GM13976 (cell line): ENCODE measurements around the gene CFAP157.

Experiments
- DNase-seq: peaks from one replicate; pipeline ENCODE4 v3.0.0; 2012; ENCODE audit warnings: low spot score
- in situ Hi-C: fragments of 300-500 bp; cut with MboI; formaldehyde crosslinking; loops from one replicate; pipeline ENCODE4 v1.12.0; 2022; ENCODE audit warnings: low sequenced_read_pairs, mixed read lengths, inconsistent platforms; ENCODE audit not compliant: unreplicated experiment
- TF ChIP-seq, protein P1 (sequence below): IDR thresholded peaks from 2 replicates; pipeline ENCODE4 v1.5.1; 2012; ENCODE audit warnings: borderline replicate concordance, mild to moderate bottlenecking; ENCODE audit not compliant: insufficient read depth; ENCODE audit errors: extremely low read depth, missing control alignments, control extremely low read depth

The CFAP157 gene

DNA sequence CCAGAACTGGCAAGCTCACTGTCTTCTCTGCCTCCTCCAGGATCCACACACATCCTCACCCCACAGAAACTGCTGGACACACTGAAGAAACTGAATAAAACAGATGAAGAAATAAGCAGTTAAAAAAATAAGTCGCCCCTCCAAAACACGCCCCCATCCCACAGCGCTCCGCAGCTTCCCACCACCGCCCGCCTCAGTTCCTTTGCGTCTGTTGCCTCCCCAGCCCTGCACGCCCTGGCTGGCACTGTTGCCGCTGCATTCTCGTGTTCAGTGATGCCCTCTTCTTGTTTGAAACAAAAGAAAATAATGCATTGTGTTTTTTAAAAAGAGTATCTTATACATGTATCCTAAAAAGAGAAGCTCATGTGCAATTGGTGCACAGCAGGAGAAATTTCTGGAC lies 16.1 kb upstream of the CFAP157 start:
- no peak for DNase-seq
- TF ChIP-seq, protein P1, sequence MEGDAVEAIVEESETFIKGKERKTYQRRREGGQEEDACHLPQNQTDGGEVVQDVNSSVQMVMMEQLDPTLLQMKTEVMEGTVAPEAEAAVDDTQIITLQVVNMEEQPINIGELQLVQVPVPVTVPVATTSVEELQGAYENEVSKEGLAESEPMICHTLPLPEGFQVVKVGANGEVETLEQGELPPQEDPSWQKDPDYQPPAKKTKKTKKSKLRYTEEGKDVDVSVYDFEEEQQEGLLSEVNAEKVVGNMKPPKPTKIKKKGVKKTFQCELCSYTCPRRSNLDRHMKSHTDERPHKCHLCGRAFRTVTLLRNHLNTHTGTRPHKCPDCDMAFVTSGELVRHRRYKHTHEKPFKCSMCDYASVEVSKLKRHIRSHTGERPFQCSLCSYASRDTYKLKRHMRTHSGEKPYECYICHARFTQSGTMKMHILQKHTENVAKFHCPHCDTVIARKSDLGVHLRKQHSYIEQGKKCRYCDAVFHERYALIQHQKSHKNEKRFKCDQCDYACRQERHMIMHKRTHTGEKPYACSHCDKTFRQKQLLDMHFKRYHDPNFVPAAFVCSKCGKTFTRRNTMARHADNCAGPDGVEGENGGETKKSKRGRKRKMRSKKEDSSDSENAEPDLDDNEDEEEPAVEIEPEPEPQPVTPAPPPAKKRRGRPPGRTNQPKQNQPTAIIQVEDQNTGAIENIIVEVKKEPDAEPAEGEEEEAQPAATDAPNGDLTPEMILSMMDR, result no peak
- in situ Hi-C loops, result no loop called here

DNA sequence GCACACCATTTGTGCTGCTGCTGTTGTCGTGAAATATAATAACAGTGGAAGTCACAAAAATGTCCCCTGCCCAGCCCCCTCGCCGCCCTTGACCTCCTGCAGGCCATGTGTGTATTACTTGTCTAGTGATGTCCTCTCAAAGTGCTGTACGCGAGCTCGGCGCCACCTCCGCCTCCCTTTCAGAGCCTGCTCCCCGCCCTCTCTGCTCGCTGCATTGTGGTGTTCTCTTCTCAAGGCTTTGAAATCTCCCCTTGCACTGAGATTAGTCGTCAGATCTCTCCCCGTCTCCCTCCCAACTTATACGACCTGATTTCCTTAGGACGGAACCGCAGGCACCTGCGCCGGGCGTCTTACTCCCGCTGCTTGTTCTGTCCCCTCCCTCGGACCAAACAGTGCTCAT lies 14.7 kb upstream of the CFAP157 start:
- no peak for DNase-seq
- in situ Hi-C loops, result no loop called here
- TF ChIP-seq, protein P1, result no peak

DNA sequence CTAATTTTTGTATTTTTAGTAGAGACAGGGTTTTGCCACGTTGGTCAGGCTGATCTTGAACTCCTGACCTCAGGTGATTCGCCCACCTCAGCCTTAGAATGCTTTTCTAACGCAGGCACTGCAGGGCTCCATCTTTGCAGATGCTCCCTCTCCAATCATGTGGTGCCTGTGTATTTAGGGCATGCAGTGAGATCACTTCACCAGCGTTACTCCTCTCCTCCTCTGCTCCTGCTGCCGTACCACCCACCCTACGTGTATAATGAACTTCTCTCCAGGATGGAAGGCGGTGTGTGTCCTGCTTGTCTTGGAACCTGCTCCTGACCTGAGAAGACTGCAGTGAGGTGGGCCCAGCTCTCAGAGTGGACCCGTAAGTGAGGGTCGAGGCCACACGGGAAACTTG lies 13.6 kb upstream of the CFAP157 start:
- DNase-seq, result no peak
- TF ChIP-seq, protein P1, result no peak
- in situ Hi-C loops, result no loop called here

DNA sequence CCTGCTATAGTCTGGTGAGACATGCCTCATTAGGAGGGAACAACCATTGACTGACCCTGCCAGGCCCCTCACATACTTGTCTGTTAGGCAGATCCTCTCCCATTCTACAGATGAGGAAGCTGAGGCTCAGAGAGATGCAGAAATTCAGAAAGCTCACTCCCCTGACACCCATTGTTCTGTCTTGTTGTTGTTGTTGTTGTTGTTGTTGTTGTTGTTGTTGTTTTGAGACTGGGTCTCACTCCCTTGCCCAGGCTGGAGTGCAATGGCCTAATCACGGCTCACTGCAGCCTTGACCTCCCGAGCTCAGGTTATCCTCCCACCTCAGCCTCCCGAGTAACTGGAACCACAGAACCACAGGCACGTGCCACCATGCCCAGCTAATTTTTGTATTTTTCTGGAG lies 13.1 kb upstream of the CFAP157 start:
- in situ Hi-C loops, result no loop called here

DNA sequence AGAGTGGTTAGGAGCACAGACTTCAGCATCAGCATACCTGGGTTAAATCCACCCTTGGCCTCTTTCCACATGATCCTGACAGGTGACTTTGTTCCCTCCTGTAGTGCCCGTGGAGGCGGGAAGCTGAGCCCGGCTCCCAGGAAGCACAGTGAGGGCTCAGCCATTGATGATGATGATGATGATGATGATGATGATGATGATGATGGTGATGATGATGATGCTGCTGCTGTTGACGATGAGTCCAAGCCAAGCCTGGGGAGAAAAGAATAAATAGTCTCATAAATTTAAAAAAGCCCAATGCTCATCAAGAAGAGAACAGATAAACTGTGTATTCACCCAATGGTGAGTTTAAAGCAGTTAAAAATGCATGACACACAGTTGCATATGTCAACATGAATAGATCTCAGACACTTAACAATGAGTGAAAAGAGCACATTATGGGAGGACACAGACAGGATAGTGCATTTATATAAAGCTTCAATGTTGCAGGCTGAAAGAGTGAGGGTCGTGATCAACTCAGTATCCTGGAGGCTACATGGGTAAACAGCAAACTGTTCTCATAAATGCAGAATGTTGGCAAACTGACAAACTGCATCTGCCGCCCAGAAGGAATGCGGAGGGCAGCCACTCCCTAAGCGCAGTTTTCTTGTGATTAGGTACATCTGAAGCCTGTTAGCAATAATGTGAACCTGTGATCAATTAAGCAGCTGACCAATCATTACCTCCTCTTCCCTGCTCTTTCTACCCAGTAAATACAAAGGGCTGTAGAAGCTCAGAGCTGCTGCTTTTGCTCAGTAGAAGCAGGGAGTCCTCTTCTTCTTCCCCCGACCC lies 11.7 kb upstream of the CFAP157 start:
- TF ChIP-seq, protein P1, result no peak
- in situ Hi-C loops, result no loop called here
- no peak for DNase-seq

More for the DNA sequence above, 13.1 kb upstream of the CFAP157 start:
- no peak for DNase-seq
- TF ChIP-seq, protein P1, result no peak

DNA sequence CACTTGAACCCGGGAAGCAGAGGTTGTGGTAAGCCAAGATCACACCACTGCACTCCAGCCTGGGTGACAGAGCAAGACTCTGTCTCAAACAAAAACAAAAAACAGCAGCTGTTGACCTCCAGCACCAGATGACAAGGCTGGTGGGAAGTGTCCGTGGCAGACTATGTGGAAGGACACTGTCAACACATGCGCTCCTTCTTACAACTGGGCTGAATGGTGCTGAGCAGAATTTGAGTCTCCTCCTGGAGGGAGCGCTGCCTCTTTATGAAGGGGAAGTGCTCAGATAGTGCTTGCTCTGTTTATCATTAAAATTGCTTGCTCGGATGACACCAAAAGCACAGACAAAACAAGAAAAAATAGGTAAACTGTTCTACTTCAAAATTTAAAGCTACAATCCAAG lies 9.2 kb upstream of the CFAP157 start:
- no peak for DNase-seq
- TF ChIP-seq, protein P1, result no peak
- in situ Hi-C loops, result no loop called here
